AG10803 (cell line): ENCODE measurements around the gene ARHGAP22.

Experiments used
- DNase-seq: peaks from one replicate; pipeline ENCODE4 v3.0.0; 2010; ENCODE audit warnings: low read depth
- H3K4me3 ChIP-seq: 2 replicates; pipeline ENCODE4 v1.5.1; 2011; ENCODE audit warnings: mild to moderate bottlenecking, low read length, control low read depth
- TF ChIP-seq, protein P1 (sequence below): conservative IDR thresholded peaks from 2 replicates; pipeline ENCODE4 v1.5.1; 2011; ENCODE audit warnings: mild to moderate bottlenecking, low read length, control low read depth, inconsistent platforms

The ARHGAP22 gene

DNA sequence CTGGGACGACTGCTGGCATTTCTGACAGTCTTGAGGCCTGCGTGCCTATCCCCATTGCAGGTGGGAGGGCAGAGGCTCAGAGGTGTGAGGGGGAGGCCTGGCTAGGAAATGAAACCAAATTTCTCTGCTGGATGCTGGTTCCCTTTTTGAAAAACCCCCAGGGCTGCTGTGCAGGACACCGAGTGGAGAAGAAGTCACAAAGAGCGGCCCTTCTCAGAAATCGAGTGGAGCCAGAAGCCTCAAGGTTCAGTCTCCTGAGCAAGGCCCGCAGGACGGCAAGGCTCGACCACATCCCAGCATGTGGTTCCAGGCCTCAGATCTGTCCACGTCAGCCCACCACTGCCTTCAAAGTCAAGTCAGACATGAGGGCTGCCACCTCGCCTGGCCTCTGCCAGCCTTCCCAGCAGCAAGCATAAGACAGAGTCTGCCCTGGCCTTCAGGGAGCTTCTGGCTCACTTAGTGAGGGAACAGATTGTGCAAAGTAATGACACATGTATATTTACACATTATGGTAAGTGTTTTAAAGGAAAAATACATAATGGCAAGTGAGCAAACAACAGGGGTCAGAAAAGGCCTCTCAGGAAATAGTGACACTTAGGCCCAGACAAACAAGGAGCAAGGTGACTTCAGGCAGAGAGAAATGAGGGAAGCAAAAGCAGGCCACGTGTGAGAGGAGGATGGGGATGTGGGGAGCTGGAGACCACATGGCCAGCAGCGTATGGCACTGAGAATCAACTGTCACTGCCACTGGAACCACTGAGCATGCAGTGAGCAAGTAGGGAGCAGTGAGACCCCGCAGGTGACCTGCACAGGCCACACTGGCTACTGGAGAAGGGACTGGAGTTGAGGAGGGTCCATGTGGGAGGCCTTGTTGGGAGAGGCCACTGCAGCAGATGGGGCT, 86.7 kb downstream of the ARHGAP22 start:
- H3K4me3 ChIP-seq: no peak overlapping the region
- TF ChIP-seq, protein P1, sequence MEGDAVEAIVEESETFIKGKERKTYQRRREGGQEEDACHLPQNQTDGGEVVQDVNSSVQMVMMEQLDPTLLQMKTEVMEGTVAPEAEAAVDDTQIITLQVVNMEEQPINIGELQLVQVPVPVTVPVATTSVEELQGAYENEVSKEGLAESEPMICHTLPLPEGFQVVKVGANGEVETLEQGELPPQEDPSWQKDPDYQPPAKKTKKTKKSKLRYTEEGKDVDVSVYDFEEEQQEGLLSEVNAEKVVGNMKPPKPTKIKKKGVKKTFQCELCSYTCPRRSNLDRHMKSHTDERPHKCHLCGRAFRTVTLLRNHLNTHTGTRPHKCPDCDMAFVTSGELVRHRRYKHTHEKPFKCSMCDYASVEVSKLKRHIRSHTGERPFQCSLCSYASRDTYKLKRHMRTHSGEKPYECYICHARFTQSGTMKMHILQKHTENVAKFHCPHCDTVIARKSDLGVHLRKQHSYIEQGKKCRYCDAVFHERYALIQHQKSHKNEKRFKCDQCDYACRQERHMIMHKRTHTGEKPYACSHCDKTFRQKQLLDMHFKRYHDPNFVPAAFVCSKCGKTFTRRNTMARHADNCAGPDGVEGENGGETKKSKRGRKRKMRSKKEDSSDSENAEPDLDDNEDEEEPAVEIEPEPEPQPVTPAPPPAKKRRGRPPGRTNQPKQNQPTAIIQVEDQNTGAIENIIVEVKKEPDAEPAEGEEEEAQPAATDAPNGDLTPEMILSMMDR: no peak
- DNase-seq: no peak

DNA sequence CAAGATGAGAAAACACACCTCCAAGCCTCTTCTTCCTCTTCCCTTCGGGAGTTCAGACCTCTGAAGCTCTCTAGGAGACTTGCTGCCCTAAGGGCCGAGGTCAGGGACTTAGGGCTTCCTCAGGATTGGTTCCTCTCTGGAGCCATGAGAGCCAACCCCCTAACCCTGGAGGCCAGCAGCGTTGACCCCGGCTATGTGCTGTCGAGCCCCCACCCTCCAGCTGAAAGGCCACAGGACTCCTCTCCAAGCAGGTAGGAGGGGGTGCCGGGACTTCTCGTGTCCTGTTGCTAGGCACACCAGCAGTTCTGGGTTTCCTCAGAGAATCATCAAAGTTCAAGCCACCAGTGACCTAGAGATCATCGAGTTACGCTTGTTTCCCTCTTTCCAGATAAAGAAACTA, 87.4 kb downstream of the ARHGAP22 start:
- no peak overlapping the region for H3K4me3 ChIP-seq
- TF ChIP-seq, protein P1: no peak
- DNase-seq: no peak

DNA sequence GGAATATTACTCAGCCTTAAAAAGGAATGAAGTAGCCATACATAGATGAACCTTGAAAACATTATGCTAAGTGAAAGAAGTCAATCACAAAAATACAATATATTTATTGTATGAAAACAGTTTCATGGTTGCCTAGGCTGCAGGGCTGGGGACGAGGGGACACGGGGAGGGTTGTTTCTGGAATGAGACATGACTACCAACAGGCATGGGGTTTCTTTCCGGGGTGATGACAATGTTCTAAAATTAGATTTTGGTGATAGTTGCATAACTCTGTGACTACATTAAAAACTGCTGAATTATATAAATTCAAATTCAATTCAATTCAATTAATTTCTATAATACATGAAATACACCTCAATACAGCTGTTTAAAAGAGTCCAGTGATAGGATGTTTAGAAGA, 88.0 kb downstream of the ARHGAP22 start:
- no peak overlapping the region for H3K4me3 ChIP-seq
- TF ChIP-seq, protein P1: no peak
- DNase-seq: no peak

DNA sequence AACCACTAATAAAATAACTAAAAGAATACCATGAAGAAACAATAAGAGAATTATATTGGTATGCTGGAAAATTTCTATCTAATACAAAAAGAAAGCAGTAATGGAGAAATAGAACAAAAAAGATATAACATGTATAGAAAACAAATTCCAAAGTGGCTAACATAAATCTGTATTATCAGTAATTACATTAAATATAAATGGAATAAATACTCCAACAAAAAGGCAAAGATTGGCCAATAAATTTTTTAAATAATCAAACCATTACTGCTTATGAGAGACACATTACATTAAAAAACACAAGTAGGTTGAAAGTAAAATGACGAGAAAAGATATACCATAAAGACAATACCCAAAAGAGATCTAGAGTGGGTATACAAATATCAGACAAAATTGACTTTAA, 90.0 kb downstream of the ARHGAP22 start:
- H3K4me3 ChIP-seq: no peak overlapping the region
- DNase-seq: no peak
- TF ChIP-seq, protein P1: no peak

DNA sequence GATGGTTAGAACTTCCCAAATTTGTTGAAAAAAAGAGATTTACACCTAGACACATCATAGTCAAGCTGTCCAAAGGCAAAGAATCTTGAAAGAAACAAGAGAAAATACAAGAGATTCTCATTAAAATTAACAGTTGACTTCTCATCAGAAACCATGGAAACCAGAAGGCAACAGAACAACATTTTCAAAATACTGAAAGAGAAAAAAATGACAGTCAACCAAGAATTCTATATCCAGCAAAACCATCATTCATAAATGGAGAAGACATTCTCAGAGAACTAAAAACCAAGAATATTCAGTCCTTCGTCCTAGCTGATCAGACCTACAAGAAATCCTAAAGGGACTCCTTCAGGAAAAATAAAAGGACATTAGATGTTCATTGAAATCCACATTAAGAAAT, 90.6 kb downstream of the ARHGAP22 start:
- TF ChIP-seq, protein P1: no peak
- H3K4me3 ChIP-seq: no peak overlapping the region
- no peak for DNase-seq

DNA sequence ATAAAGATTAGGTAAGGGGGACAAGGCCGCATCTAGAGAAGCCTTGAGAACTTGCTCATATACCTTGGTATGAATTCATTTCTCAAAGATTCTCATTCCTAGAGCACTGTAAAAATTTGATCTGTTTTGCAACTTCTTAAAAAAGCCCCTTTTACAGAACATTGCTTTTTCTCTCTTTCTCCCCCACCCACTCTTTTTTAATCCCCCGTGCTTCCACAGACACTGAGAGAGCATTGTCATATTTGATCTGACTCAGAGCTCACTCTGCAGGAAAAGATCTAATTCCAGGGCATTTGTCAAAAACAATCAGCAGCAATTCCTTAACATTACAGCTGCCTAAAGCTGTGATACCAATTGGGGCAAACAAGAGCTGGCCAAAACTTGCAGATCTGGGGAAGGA, 92.0 kb downstream of the ARHGAP22 start:
- TF ChIP-seq, protein P1: no peak
- H3K4me3 ChIP-seq: no peak overlapping the region
- no peak for DNase-seq

DNA sequence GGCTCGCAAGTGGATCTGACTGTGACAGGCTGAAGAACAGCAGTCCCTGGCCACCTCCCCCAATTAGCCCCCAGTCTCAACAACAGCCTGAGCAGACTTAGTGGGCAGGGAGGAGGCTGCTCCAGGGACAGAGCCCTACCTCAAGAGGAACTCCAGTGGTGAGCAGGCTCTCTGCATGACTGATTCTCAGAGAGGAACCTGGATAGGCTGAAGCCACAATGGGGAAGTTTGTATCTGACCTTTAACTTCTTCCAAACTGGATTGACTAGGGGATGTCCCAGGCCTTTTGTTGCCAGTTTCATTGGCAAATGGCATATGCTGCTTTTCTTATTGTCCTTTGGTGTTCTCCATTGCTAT, 93.0 kb downstream of the ARHGAP22 start:
- no peak for DNase-seq
- TF ChIP-seq, protein P1: no peak
- no peak overlapping the region for H3K4me3 ChIP-seq
